Activated CD4-positive, alpha-beta memory T cell treated with anti-CD3 and anti-CD28 coated beads for 36 hours (primary cell): Measurements from ENCODE around the gene SLC25A18. TPM values are rescaled to one million over a fixed set of nuclear protein-coding genes. Genes with fewer than 3 reads are reported as not detected.

Source experiments
- CTCF ChIA-PET: fragments of 350-600 bp; sonication (Branson Sonifier 250); formaldehyde crosslinking; loops from one replicate; lab custom pipeline; 2021; ENCODE audit warnings: antibody characterized with exemption, inconsistent platforms; lab: Charles Lee
- POLR2A ChIA-PET: fragments of 350-600 bp; sonication (Branson Sonifier 250); formaldehyde crosslinking; loops from one replicate; lab custom pipeline; 2021; ENCODE audit warnings: antibody characterized with exemption; lab: Charles Lee
- DNase-seq: peaks from one replicate; pipeline ENCODE4 v3.0.0-alpha.2; 2020
- H3K27ac Mint-ChIP-seq: one replicate; pipeline ENCODE4 v1.8.0; 2021; ENCODE audit warnings: mixed read lengths
- H3K27me3 Mint-ChIP-seq: one replicate; pipeline ENCODE4 v1.8.0; 2021; ENCODE audit warnings: mixed read lengths
- H3K36me3 Mint-ChIP-seq: one replicate; pipeline ENCODE4 v1.8.0; 2021; ENCODE audit warnings: mixed read lengths
- H3K4me1 Mint-ChIP-seq: one replicate; pipeline ENCODE4 v1.8.0; 2021; ENCODE audit warnings: low read depth, mixed read lengths
- H3K4me3 Mint-ChIP-seq: one replicate; pipeline ENCODE4 v1.8.0; 2021; ENCODE audit warnings: mild to moderate bottlenecking, mixed read lengths
- H3K9me3 Mint-ChIP-seq: one replicate; pipeline ENCODE4 v1.8.0; 2021; ENCODE audit warnings: mixed read lengths
- intact Hi-C: fragments of 100-400 bp; cut with micrococcal nuclease; formaldehyde crosslinking; loops from one replicate; pipeline ENCODE4 v1.15.1; 2023
- total RNA-seq, 2 experiments: library from RNA; stranded (reverse); gene quantifications; one replicate each; pipeline ENCODE4 v1.2.3, GENCODE V29; 2021

The SLC25A18 gene
- total RNA-seq, 2 experiments from 2014 or later, result not detected

DNA sequence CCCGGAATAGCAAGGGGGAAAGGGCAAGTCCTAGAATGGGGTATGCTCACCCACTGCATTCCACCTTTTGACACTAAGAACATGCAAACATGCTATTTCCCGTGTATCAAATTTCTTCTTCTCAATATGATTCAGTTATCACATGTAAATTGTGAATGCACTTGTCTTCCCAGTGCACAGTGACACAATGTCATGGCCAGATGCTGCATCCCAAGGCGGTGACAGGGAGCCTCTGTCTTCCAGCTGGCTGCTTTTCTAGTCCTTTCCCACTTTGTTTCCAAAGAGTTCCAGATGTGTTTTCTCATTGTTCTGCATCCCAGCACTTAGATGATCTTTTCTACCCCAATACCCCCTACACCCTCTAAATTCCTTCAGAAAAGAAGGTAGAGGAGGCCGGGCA lies 12.4 kb downstream of the SLC25A18 start:
- H3K27me3 Mint-ChIP-seq, result peaks cover 7% of the 10 kb centered on the region
- no peaks in the 10 kb centered on the region for H3K4me1 Mint-ChIP-seq
- H3K9me3 Mint-ChIP-seq, result no peaks in the 10 kb centered on the region
- CTCF ChIA-PET, result no interaction called here
- H3K4me3 Mint-ChIP-seq, result no peak overlapping the region
- POLR2A ChIA-PET, result no interaction called here
- DNase-seq, result no peak
- no peak overlapping the region for H3K27ac Mint-ChIP-seq
- intact Hi-C loops, result no loop called here
- H3K36me3 Mint-ChIP-seq, result no peaks in the 10 kb centered on the region

DNA sequence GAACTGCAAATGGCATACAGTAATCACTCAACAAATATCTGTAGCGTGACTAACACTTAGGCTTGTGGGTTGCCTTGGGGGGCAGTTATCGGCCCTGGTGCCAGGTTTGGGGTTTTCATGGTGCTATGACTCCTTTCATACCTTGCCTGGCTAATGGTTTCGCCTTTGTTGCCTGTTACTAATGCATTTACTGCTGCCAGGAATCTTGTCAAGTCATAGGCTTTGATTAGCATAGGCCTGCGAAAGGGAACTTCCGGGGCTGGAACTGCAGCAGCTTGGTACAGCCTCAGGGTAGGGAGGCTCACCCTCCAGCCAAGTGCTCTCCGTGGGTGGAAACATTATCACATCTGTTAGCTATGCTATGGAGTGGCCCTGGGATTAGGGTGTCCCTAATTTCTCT lies 13.2 kb downstream of the SLC25A18 start:
- no peaks in the 10 kb centered on the region for H3K4me1 Mint-ChIP-seq
- intact Hi-C loops, result no loop called here
- H3K27ac Mint-ChIP-seq, result no peak overlapping the region
- H3K36me3 Mint-ChIP-seq, result no peaks in the 10 kb centered on the region
- ChIA-PET POLR2A (no interaction called here), CTCF (no interaction called here)
- no peak overlapping the region for H3K4me3 Mint-ChIP-seq
- no peaks in the 10 kb centered on the region for H3K27me3 Mint-ChIP-seq
- H3K9me3 Mint-ChIP-seq, result no peaks in the 10 kb centered on the region
- DNase-seq, result peak; percentile 15

DNA sequence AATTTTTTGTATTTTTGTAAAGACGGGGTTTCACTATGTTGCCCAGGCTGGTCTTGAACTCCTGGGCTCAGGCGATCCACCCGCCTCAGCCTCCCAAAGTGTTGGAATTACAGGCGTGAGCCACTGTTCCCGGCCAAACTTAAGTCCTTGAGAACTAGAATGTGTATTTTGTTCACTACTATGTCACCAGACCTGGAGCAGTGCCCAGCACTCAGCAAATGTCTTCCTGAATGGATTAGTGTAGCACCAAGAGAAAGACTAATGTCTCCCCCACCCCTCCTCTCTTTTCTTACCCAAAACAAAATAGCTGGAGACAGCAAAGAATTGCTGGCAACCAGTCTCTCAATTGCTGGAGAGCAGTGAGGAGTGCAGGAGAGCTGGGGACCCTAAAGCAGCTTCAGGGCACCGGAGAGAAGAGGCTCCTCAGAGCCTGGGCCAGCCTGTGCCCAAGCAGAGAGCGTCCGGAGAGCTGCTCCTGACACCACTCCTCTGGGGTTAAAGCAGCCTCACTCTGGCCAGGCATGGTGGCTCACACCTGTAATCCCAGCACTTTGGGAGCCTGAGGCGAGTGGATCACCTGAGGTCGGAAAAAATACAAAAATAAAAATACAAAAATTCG lies 14.9 kb downstream of the SLC25A18 start:
- intact Hi-C loops, result no loop called here
- CTCF ChIA-PET, result no interaction called here
- POLR2A ChIA-PET, result no interaction called here
- Mint-ChIP-seq H3K4me3 (no peak overlapping the region), H3K9me3 (no peaks in the 10 kb centered on the region), H3K27ac (no peak overlapping the region), H3K27me3 (no peaks in the 10 kb centered on the region), H3K36me3 (no peaks in the 10 kb centered on the region), H3K4me1 (no peaks in the 10 kb centered on the region)
- no peak for DNase-seq

DNA sequence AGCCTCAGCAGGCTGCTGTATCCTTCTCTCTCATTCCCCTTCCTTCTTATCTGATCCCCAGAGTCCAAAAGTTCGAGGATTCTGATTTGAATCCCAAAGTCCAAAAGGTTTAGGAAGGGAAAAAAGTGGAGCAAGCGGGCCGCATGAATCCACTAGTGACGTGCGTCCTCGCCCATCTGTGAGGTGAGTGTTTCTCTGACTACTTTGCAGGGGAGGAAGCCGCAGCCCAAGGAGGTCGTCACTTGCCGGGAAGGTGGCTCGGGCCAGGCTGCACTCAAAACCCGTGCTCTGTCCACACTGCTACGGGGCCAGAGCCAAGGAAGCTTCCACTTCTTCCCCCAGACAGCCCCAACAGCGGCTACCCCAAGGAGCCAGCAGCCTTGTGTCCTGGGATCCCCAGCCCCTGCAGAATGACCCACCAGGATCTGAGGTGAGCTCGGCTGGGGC lies 16.3 kb downstream of the SLC25A18 start:
- Mint-ChIP-seq H3K4me1 (no peaks in the 10 kb centered on the region), H3K4me3 (no peak overlapping the region), H3K36me3 (no peaks in the 10 kb centered on the region), H3K9me3 (no peaks in the 10 kb centered on the region), H3K27ac (no peak overlapping the region), H3K27me3 (no peaks in the 10 kb centered on the region)
- no peak for DNase-seq
- ChIA-PET POLR2A (no interaction called here), CTCF (no interaction called here)
- intact Hi-C loops, result no loop called here

DNA sequence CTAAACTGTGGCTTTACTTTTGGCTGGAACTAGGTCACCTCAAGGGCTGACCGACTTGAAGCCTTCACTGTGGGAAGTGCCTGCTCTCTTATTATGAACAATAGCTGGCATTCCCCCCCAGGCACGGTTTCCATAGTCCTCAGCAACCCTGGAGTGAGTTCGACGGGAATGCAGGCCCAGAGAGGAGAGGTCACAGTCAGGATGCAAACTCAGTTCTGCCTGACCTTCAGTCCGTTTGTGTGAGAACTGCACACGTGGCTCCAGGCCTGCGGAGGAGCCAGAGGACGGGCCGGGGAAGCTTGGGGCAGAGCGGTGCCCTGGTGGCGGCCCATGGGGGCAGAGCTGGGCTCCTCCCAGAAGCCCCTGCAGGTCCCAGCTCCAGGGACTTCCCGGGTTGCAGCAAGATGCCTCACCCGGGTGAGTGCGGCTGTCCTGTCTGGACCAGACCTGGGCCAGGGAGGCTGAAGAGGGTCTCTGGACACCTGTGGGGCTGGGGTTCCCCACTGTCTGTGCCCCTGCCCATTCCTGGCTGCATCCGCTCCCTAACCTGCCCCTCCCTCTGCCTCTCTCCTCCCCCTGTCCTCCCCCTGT lies 17.2 kb downstream of the SLC25A18 start:
- no peak overlapping the region for H3K4me3 Mint-ChIP-seq
- H3K27ac Mint-ChIP-seq, result no peak overlapping the region
- CTCF ChIA-PET, result no interaction called here
- DNase-seq, result no peak
- H3K27me3 Mint-ChIP-seq, result no peaks in the 10 kb centered on the region
- intact Hi-C loops, result no loop called here
- no peaks in the 10 kb centered on the region for H3K4me1 Mint-ChIP-seq
- no peaks in the 10 kb centered on the region for H3K36me3 Mint-ChIP-seq
- POLR2A ChIA-PET, result no interaction called here
- no peaks in the 10 kb centered on the region for H3K9me3 Mint-ChIP-seq

DNA sequence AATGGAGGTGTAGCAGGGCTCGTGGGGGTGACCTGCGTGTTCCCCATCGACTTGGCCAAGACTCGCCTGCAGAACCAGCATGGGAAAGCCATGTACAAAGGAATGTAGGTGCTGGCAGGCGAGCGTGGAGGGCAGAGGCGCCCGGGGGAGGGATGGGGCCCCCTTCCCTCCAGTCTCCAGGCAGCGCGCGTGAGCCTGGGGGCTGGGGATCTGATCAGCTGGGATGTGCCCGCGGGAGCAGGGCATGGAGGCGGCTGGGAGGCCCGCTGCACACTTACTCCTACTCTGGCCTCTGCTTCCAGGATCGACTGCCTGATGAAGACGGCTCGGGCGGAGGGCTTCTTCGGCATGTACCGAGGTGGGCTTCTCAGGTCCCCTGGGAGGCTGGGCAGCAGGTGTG lies 17.8 kb downstream of the SLC25A18 start:
- ChIA-PET POLR2A (no interaction called here), CTCF (no interaction called here)
- H3K36me3 Mint-ChIP-seq, result no peaks in the 10 kb centered on the region
- no peaks in the 10 kb centered on the region for H3K4me1 Mint-ChIP-seq
- intact Hi-C loops, result no loop called here
- no peak overlapping the region for H3K27ac Mint-ChIP-seq
- no peaks in the 10 kb centered on the region for H3K27me3 Mint-ChIP-seq
- no peak overlapping the region for H3K4me3 Mint-ChIP-seq
- DNase-seq, result no peak
- no peaks in the 10 kb centered on the region for H3K9me3 Mint-ChIP-seq

DNA sequence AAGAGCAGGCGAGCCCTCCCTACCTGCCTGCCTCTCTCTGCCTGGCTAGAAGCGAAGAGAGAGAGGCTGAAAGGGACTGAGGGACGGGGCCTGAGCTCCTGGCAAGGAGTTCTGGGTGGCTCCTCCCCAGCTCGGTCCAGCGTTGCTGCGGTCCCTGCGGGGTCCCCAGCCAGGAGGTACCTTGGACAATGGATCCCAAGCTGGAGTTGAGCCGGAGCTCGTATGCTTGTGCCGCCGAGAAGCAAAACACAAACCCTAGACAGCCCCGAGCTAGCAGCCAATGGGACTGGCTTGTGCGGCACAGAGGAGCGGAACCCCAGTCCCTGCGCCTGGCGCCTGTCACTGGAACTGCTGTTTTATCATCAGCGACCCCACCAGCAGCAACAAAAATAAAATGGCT lies 18.3 kb downstream of the SLC25A18 start:
- ChIA-PET CTCF (no interaction called here), POLR2A (no interaction called here)
- Mint-ChIP-seq H3K4me3 (no peak overlapping the region), H3K27ac (no peak overlapping the region), H3K27me3 (no peaks in the 10 kb centered on the region), H3K36me3 (no peaks in the 10 kb centered on the region), H3K4me1 (no peaks in the 10 kb centered on the region), H3K9me3 (no peaks in the 10 kb centered on the region)
- no peak for DNase-seq
- intact Hi-C loops, result no loop called here

DNA sequence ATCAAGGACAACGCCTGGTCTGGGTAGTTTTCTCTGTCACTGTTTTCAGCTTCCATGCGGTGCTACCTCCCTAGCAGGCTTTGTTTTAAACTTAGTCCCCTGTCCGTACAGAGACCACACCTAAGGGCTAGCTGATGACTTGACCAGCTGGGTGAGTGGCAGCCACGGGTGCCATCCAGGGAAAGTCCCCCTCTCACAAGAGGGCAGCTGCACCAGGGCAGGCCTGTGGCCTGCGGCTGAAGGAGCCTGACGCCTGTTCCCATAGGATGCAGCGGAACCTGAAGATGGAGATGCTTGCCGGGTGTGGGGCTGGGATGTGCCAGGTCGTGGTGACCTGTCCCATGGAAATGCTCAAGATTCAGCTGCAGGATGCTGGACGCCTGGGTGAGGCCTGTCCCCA lies 19.9 kb downstream of the SLC25A18 start:
- no peaks in the 10 kb centered on the region for H3K27me3 Mint-ChIP-seq
- H3K9me3 Mint-ChIP-seq, result no peaks in the 10 kb centered on the region
- no peak overlapping the region for H3K27ac Mint-ChIP-seq
- ChIA-PET POLR2A (no interaction called here), CTCF (no interaction called here)
- H3K4me1 Mint-ChIP-seq, result no peaks in the 10 kb centered on the region
- no peak for DNase-seq
- intact Hi-C loops, result no loop called here
- H3K4me3 Mint-ChIP-seq, result no peak overlapping the region
- H3K36me3 Mint-ChIP-seq, result no peaks in the 10 kb centered on the region

DNA sequence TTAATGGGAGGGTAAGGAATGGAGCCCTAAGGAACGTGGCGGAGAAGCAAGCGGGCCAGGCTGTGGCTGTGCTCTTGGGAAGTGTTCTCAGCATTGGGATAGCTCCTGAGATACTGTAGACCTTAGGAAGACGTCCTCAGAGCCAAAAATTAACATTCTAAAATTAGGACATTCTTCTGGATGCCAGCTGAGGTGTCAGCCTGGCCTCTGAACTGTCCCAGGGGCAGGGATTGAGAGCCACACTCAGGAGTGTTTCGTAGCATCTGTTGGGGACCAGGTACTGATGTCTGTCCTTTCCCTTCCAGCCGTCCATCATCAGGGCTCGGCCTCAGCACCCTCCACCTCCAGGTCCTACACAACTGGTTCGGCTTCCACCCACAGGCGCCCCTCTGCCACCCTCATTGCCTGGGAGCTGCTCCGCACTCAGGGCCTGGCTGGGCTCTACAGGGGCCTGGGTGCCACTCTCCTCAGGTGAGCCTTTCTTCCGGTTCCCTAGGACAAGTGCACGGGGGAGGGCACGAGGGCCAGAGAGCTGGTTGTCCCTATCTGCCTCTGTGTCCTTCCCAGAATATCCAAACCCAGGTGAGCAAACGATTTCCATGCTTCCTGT lies 23.6 kb downstream of the SLC25A18 start:
- no peak overlapping the region for H3K4me3 Mint-ChIP-seq
- H3K27me3 Mint-ChIP-seq, result no peaks in the 10 kb centered on the region
- H3K9me3 Mint-ChIP-seq, result no peaks in the 10 kb centered on the region
- intact Hi-C loops, result no loop called here
- POLR2A ChIA-PET, result no interaction called here
- H3K27ac Mint-ChIP-seq, result no peak overlapping the region
- no peak for DNase-seq
- no peaks in the 10 kb centered on the region for H3K4me1 Mint-ChIP-seq
- peaks cover 13% of the 10 kb centered on the region for H3K36me3 Mint-ChIP-seq
- CTCF ChIA-PET, result no interaction called here

DNA sequence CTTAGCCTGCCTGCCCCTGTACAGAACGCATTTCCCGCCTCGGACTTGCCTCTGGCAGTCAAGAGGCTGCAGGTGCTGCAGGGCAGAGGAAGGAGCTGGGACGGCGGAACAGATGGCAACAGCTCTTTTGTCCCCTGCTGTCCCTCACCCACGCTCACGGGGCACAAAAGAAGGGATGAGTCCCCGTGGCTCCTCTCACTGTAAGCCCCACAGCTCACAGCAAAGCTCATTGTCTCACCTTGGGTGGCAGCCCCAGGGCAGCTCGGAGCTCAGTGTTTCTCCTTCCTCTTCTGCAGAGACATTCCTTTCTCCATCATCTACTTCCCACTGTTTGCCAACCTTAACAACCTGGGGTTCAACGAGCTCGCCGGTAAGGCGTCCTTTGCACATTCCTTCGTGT lies 24.3 kb downstream of the SLC25A18 start:
- no peak overlapping the region for H3K27ac Mint-ChIP-seq
- intact Hi-C loops, result no loop called here
- no peak overlapping the region for H3K4me3 Mint-ChIP-seq
- no peaks in the 10 kb centered on the region for H3K4me1 Mint-ChIP-seq
- ChIA-PET CTCF (no interaction called here), POLR2A (no interaction called here)
- DNase-seq, result no peak
- H3K9me3 Mint-ChIP-seq, result no peaks in the 10 kb centered on the region
- H3K36me3 Mint-ChIP-seq, result peaks cover 20% of the 10 kb centered on the region
- no peaks in the 10 kb centered on the region for H3K27me3 Mint-ChIP-seq

DNA sequence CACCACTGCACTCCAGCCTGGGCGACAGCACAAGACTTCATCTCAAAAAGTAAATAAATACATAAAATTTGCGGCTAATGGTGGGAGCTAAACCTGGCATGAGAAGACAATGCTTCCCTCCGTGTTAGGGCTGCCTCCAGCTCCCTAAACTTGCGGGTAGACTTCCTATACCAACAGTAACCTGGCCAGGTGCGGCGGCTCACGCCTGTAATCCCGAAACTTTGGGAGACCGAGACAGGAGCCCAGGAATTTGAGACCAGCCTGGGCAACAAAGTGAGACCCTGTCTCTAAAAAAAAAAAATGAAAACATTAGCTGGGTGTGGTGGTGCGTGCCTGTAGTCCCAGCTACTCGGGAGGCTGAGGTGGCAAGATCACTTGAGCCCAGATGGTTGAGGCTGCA lies 25.3 kb downstream of the SLC25A18 start:
- no peaks in the 10 kb centered on the region for H3K27me3 Mint-ChIP-seq
- no peaks in the 10 kb centered on the region for H3K9me3 Mint-ChIP-seq
- DNase-seq, result no peak
- peaks cover 24% of the 10 kb centered on the region for H3K36me3 Mint-ChIP-seq
- ChIA-PET CTCF (interaction anchor here (0.8 kb wide), 1 partner anchor 417 kb away, joined by 4 read pairs; no protein-coding TSS in a partner anchor), POLR2A (interaction anchor here (0.5 kb wide), 1 partner anchor 79 kb away, joined by 3 read pairs; no protein-coding TSS in a partner anchor)
- H3K4me3 Mint-ChIP-seq, result no peak overlapping the region
- intact Hi-C loops, result no loop called here
- H3K27ac Mint-ChIP-seq, result no peak overlapping the region
- H3K4me1 Mint-ChIP-seq, result no peaks in the 10 kb centered on the region

DNA sequence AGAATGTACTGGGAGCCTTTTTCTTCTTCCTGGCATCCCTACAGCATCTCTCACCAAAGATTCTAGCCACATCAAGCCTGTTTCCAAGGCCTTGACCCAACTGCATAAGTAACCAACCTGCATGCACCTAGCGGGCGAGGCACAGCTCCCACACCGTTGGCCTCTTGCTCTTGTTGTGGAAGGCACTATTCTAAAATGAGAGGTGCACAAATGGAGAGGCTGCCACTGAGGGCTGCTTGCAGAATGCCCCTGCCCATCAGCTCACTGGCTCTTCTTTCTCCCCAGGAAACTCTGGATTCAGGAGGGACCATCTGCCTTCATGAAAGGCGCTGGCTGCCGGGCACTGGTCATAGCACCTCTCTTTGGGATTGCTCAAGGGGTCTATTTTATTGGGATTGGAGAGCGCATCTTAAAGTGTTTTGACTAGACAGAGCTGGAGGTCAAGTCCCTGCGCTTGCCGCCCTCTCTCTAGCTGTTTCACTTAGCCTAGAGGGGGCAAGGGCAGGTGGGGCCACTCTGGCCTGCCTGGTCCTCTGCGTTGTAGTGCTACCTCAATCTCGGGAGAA lies 26.6 kb downstream of the SLC25A18 start:
- POLR2A ChIA-PET, result no interaction called here
- CTCF ChIA-PET, result no interaction called here
- Mint-ChIP-seq H3K4me1 (no peaks in the 10 kb centered on the region), H3K4me3 (no peak overlapping the region), H3K9me3 (no peaks in the 10 kb centered on the region), H3K27ac (no peak overlapping the region), H3K27me3 (no peaks in the 10 kb centered on the region), H3K36me3 (peaks cover 33% of the 10 kb centered on the region)
- DNase-seq, result no peak
- intact Hi-C loops, result no loop called here
